ENCODE measurements around the gene TPTE2.

- no peak for TF ChIP-seq CTCF (IDR thresholded peaks at IDR 0.05)
- TF ChIP-seq POLR2AphosphoS5 (IDR thresholded peaks at IDR 0.05) = no peak
- no peak for TF ChIP-seq POLR2A (IDR thresholded peaks at IDR 0.05)
- no peak for TF ChIP-seq EP300 (IDR thresholded peaks at IDR 0.05; ENCODE audit: low read depth)
These were observed 43.0 kb upstream of the TPTE2 start for GRCh38 chr13:19604306-19604705.
